ENCODE results near the gene ARL2BP.

- TF ChIP-seq, protein P1, sequence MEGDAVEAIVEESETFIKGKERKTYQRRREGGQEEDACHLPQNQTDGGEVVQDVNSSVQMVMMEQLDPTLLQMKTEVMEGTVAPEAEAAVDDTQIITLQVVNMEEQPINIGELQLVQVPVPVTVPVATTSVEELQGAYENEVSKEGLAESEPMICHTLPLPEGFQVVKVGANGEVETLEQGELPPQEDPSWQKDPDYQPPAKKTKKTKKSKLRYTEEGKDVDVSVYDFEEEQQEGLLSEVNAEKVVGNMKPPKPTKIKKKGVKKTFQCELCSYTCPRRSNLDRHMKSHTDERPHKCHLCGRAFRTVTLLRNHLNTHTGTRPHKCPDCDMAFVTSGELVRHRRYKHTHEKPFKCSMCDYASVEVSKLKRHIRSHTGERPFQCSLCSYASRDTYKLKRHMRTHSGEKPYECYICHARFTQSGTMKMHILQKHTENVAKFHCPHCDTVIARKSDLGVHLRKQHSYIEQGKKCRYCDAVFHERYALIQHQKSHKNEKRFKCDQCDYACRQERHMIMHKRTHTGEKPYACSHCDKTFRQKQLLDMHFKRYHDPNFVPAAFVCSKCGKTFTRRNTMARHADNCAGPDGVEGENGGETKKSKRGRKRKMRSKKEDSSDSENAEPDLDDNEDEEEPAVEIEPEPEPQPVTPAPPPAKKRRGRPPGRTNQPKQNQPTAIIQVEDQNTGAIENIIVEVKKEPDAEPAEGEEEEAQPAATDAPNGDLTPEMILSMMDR (IDR thresholded peaks at IDR 0.05) = no peak
- no peak for TF ChIP-seq POLR2A (IDR thresholded peaks at IDR 0.05)
- no peak for TF ChIP-seq POLR2AphosphoS5 (IDR thresholded peaks at IDR 0.05)
- TF ChIP-seq EP300 (IDR thresholded peaks at IDR 0.05) = no peak
Observed at GRCh38 chr16:57271867-57272495, 26.9 kb downstream of the ARL2BP start.

Measured in suprapubic skin (tissue), 4 donors.